B cell (primary cell): ENCODE data around the gene RPL28. TPM values are rescaled to one million over a fixed set of nuclear protein-coding genes. Genes with fewer than 3 reads are reported as not detected.
A peak's percentile ranks its signal among the peaks of the same experiment; 100 is the strongest.

Experiments used
- ATAC-seq: fragments of 200-7000 bp; cut with Tn5 transposase; one replicate; pipeline ENCODE4 v1.10.0; 2021; ENCODE audit warnings: low read depth, mild to moderate bottlenecking, moderate number of reproducible peaks, moderate library complexity
- CTCF ChIA-PET: fragments of 350-600 bp; sonication (Branson Sonifier 250); formaldehyde crosslinking; loops from one replicate; lab custom pipeline; 2021; ENCODE audit warnings: antibody characterized with exemption, inconsistent platforms; lab: Charles Lee
- POLR2A ChIA-PET: fragments of 350-600 bp; sonication (Branson Sonifier 250); formaldehyde crosslinking; loops from one replicate; lab custom pipeline; 2021; ENCODE audit warnings: antibody characterized with exemption; lab: Charles Lee
- DNase-seq: peaks from one replicate; pipeline ENCODE4 v3.0.0; 2013
- H2AFZ ChIP-seq: 2 replicates; pipeline ENCODE4 v1.6.1; 2012; ENCODE audit warnings: mild to moderate bottlenecking, low read depth, low read length; ENCODE audit not compliant: insufficient read depth, poor library complexity, severe bottlenecking
- H3K27ac ChIP-seq, 2 donors: 1 replicate in 1 of 2; 2 replicates in 1 of 2; pipeline ENCODE4 v1.5.1; 2012 to 2013; ENCODE audit warnings: low read length in 2 of 2, mild to moderate bottlenecking in 2 of 2, moderate library complexity in 1 of 2
- H3K27me3 ChIP-seq, 4 experiments: fragments of 200-600 bp in 1 of 4; sonication (generic) in 1 of 4; replicated peaks in 1 of 4; 1 replicate in 2 of 4; 2 replicates in 2 of 4; pipeline versions ENCODE4 v1.6.1 to v1.7.0; 2013 to 2016; ENCODE audit warnings: low read length in 3 of 4, mild to moderate bottlenecking in 2 of 4, mixed read lengths in 1 of 4, moderate library complexity in 1 of 4; ENCODE audit not compliant: insufficient read depth in 4 of 4, control insufficient read depth in 3 of 4; ENCODE audit errors: control extremely low read depth in 1 of 4
- H3K36me3 ChIP-seq, 2 experiments: replicated peaks in 1 of 2; 1 replicate in 1 of 2; 2 replicates in 1 of 2; pipeline versions ENCODE4 v1.6.1 to v1.7.1; 2013; ENCODE audit warnings: low read length in 1 of 2; ENCODE audit not compliant: insufficient read depth in 2 of 2, control insufficient read depth in 1 of 2; ENCODE audit errors: control extremely low read depth in 1 of 2, extremely low read depth in 1 of 2
- H3K4me1 ChIP-seq, 2 donors: fragments of 200-600 bp in 1 of 2; sonication (generic) in 1 of 2; 1 replicate in 1 of 2; 2 replicates in 1 of 2; pipeline versions ENCODE4 v1.5.1 to v1.6.1; 2013 to 2017; ENCODE audit warnings: low read length in 2 of 2; ENCODE audit not compliant: control insufficient read depth in 2 of 2, insufficient read depth in 2 of 2
- H3K4me2 ChIP-seq: replicated peaks from 2 replicates; pipeline ENCODE3; 2012; ENCODE audit warnings: mild to moderate bottlenecking, low read depth, low read length; ENCODE audit not compliant: poor library complexity, severe bottlenecking
- H3K4me3 ChIP-seq, 5 experiments: fragments of 200-600 bp in 1 of 5; sonication (generic) in 1 of 5; 1 replicate in 3 of 5; 2 replicates in 2 of 5; pipeline versions ENCODE4 v1.5.1 to v1.7.0; 2011 to 2016; ENCODE audit warnings: low read length in 4 of 5, mild to moderate bottlenecking in 4 of 5, low read depth in 2 of 5, control low read depth in 1 of 5, moderate library complexity in 1 of 5; ENCODE audit not compliant: insufficient read depth in 1 of 5; ENCODE audit errors: control extremely low read depth in 1 of 5, extremely low read depth in 1 of 5
- H3K79me2 ChIP-seq: fragments of 200-600 bp; sonication (generic); one replicate; pipeline ENCODE4 v1.6.0; 2016; ENCODE audit warnings: low read length; ENCODE audit not compliant: control insufficient read depth, insufficient read depth
- H3K9ac ChIP-seq: fragments of 200-600 bp; sonication (generic); 2 replicates; pipeline ENCODE4 v1.6.1; 2017; ENCODE audit warnings: mild to moderate bottlenecking, low read length, moderate library complexity
- H3K9me3 ChIP-seq, 3 donors: one replicate each; pipeline versions ENCODE4 v1.6.1 to v1.7.1; 2013; ENCODE audit warnings: low read length in 2 of 3; ENCODE audit not compliant: control insufficient read depth in 2 of 3, insufficient read depth in 1 of 3; ENCODE audit errors: control extremely low read depth in 1 of 3
- H4K20me1 ChIP-seq: 2 replicates; pipeline ENCODE4 v1.6.0; 2012; ENCODE audit warnings: mild to moderate bottlenecking, low read length; ENCODE audit not compliant: insufficient read depth, control insufficient read depth, poor library complexity, severe bottlenecking
- H3K27ac Mint-ChIP-seq: one replicate; pipeline ENCODE4 v1.8.0; 2021; ENCODE audit warnings: mixed read lengths
- H3K27me3 Mint-ChIP-seq: one replicate; pipeline ENCODE4 v1.8.0; 2021; ENCODE audit warnings: mixed read lengths
- H3K4me1 Mint-ChIP-seq: one replicate; pipeline ENCODE4 v1.8.0; 2021; ENCODE audit warnings: mixed read lengths
- H3K4me3 Mint-ChIP-seq: one replicate; pipeline ENCODE4 v1.8.0; 2021; ENCODE audit warnings: mixed read lengths
- H3K9me3 Mint-ChIP-seq: one replicate; pipeline ENCODE4 v1.8.0; 2022; ENCODE audit warnings: mixed read lengths; ENCODE audit not compliant: insufficient read depth
- CTCF ChIP-seq: fragments of 200-600 bp; IDR thresholded peaks from one replicate; pipeline ENCODE4 v1.8.0; 2022; ENCODE audit warnings: antibody characterized with exemption, mild to moderate bottlenecking
- EZH2 ChIP-seq: IDR thresholded peaks from 2 replicates; pipeline ENCODE4 v1.6.1; 2012; ENCODE audit warnings: borderline replicate concordance, low read depth, mild to moderate bottlenecking, moderate library complexity, low read length; ENCODE audit not compliant: insufficient read depth, poor library complexity, severe bottlenecking
- WGBS: methylation state at CpG from one replicate; pipeline ENCODE4 v1.1.5; 2013; ENCODE audit warnings: missing lambda C conversion rate; ENCODE audit not compliant: insufficient coverage; 5-methylcytosine and 5-hydroxymethylcytosine counted together
- intact Hi-C: fragments of 100-400 bp; cut with micrococcal nuclease; formaldehyde crosslinking; loops from one replicate; pipeline ENCODE4 v1.10.0; 2022
- polyA plus RNA-seq: library from polyadenylated mRNA; depleted of rRNA; stranded (reverse); fragments of >200 nt; gene quantifications from 2 replicates; pipeline ENCODE4 v1.2.3, GENCODE V29; 2012
- total RNA-seq, 2 donors: library from RNA; stranded (reverse); fragments of 120-200 nt in 1 of 2; gene quantifications; 1 replicate in 1 of 2; 2 replicates in 1 of 2; pipeline versions ENCODE4 v1.2.3 to v1.2.4, GENCODE V29; 2013 to 2022

Gene RPL28
- total and polyA plus RNA-seq, 2 donors (not counting 1 experiment from before 2014, with no cell fraction given): 2,578 to 4,661 TPM

GRCh38 chr19:55352040-55352439, 33.7 kb upstream of the RPL28 start:
- WGBS: 62% methylated on average over 2 of the region's 6 CpGs

More at GRCh38 chr19:55352040-55352439, 33.7 kb upstream of the RPL28 start:
- H2AFZ ChIP-seq: no peak overlapping the region
- peaks cover 23 to 29% of the 10 kb centered on the region in 2 donors for H3K4me1 ChIP-seq
- ChIA-PET CTCF (no interaction called here), POLR2A (no interaction called here)
- ATAC-seq (no peak), DNase-seq (no peak)
- no peak overlapping the region for H3K4me2 ChIP-seq
- H4K20me1 ChIP-seq: no peaks in the 10 kb centered on the region
- no peaks in the 10 kb centered on the region for H3K79me2 ChIP-seq
- H3K36me3 ChIP-seq: no peaks in the 10 kb centered on the region
- peaks cover 0 to 55% (median 23%) of the 10 kb centered on the region in 4 experiments for H3K27me3 ChIP-seq
- no peak overlapping the region for H3K9ac ChIP-seq
- H3K4me3 ChIP-seq: no peak overlapping the region
- no peak overlapping the region for H3K27ac ChIP-seq
- Mint-ChIP-seq H3K27me3 (peaks cover 38% of the 10 kb centered on the region), H3K9me3 (no peaks in the 10 kb centered on the region), H3K27ac (no peak overlapping the region), H3K4me1 (peaks cover 23% of the 10 kb centered on the region), H3K4me3 (peak overlapping the region; percentile 82)
- intact Hi-C loops: no loop called here
- no peak for TF ChIP-seq EZH2
- TF ChIP-seq CTCF: no peak
- H3K9me3 ChIP-seq: peaks cover 0 to 18% (median 0%) of the 10 kb centered on the region in 3 donors
